Retinal pigment epithelial cell (primary cell): ENCODE results near the gene NRARP.

ENCODE experiments used
- DNase-seq: peaks from one replicate; pipeline ENCODE4 v3.0.0-alpha.2; 2010; ENCODE audit warnings: low read depth
- H3K4me3 ChIP-seq: 2 replicates; pipeline ENCODE4 v1.5.1; 2011; ENCODE audit warnings: mild to moderate bottlenecking, low read length, control low read depth, moderate library complexity
- CTCF ChIP-seq: conservative IDR thresholded peaks from 2 replicates; pipeline ENCODE4 v1.5.1; 2011; ENCODE audit warnings: low read depth, low read length, control low read depth, inconsistent platforms

NRARP gene

GRCh38 chr9:137251490-137252268 lies 50.4 kb downstream of the NRARP start:
- no peak overlapping the region for H3K4me3 ChIP-seq
- no peak for TF ChIP-seq CTCF
- DNase-seq, result no peak

GRCh38 chr9:137251194-137251461 lies 50.9 kb downstream of the NRARP start, which contains the start of gene STPG3:
Gene STPG3, plus strand, starts transcription at chr9:137251286. Its CDS starts 1 bp downstream, at chr9:137251287.
- TF ChIP-seq CTCF, result no peak
- no peak within 1 kb of the TSS for H3K4me3 ChIP-seq
- no peak for DNase-seq

- TF ChIP-seq CTCF, result no peak
- no peak for DNase-seq
- H3K4me3 ChIP-seq, result no peak overlapping the region
These were observed 51.5 kb downstream of the NRARP start for GRCh38 chr9:137250329-137251193.
